ENCODE results near the gene EARS2. TPM values are rescaled to one million over a fixed set of nuclear protein-coding genes. Genes with fewer than 3 reads are reported as not detected.

The EARS2 gene
- total RNA-seq: 32.5 TPM

GRCh38 chr16:23556881-23557778, at the start of gene EARS2, which contains the start of gene UBFD1:
TSS of gene EARS2 (minus strand) at chr16:23557350. CDS start at chr16:23557343, 7 bp downstream.
TSS of gene UBFD1 (plus strand) at chr16:23557727. CDS start at chr16:23557743, 16 bp downstream.

GRCh38 chr16:23595951-23596720, 39.0 kb upstream of the EARS2 start, which contains the start of gene NDUFAB1:
TSS of gene NDUFAB1 (minus strand) at chr16:23596316. CDS start at chr16:23596290, 26 bp downstream.

GRCh38 chr16:23510164-23510914, 46.8 kb downstream of the EARS2 start, which contains the start of gene GGA2:
TSS of gene GGA2 (minus strand) at chr16:23510494. CDS start at chr16:23510411, 83 bp downstream.

Other genes starting within 250 kb of the EARS2 start
- 41.7 TPM for gene COG7, start 104.2 kb downstream of the EARS2 start, total RNA-seq
- gene GGA2, start 46.9 kb downstream of the EARS2 start, total RNA-seq: 163 TPM
- gene UBFD1, start 377 bp upstream of the EARS2 start, total RNA-seq: 157 TPM
- gene NDUFAB1, start 39.0 kb upstream of the EARS2 start, total RNA-seq: 41.3 TPM
- gene PALB2, start 84.0 kb upstream of the EARS2 start, total RNA-seq: 15.6 TPM
- gene DCTN5, start 84.1 kb upstream of the EARS2 start, total RNA-seq: 69.8 TPM
- 9.0 TPM for gene PLK1, start 121.5 kb upstream of the EARS2 start, total RNA-seq
- gene ERN2, start 155.9 kb upstream of the EARS2 start, total RNA-seq: 0.38 TPM
- gene CHP2, start 197.7 kb upstream of the EARS2 start, total RNA-seq: 0.49 TPM

Measured in camera-type eye (tissue), 1 donor.